HG03025 (cell line): Measurements from ENCODE around the gene FNDC7.
"Not testable (repeated sequence)": the region's sequence is repeated elsewhere in the genome, so short reads cannot be mapped to it uniquely, and the experiment has no call there.

Experiments used
- ATAC-seq: cut with Tn5 transposase; IDR thresholded peaks from one replicate; pipeline ENCODE4 v1.9.1; 2021; ENCODE audit warnings: mild to moderate bottlenecking, moderate library complexity; ENCODE audit not compliant: unreplicated experiment, low FRiP score

The FNDC7 gene

GRCh38 chr1:108734171-108734865 lies 21.6 kb downstream of the FNDC7 start:
- no peak for ATAC-seq

GRCh38 chr1:108742253-108742652 lies 29.5 kb downstream of the FNDC7 start:
- no peak for ATAC-seq

- no peak for ATAC-seq
Observed at GRCh38 chr1:108745980-108746381, 33.3 kb downstream of the FNDC7 start.

- ATAC-seq, result peak; percentile 87
Observed at GRCh38 chr1:108746382-108747170, 33.9 kb downstream of the FNDC7 start, which contains the start of gene STXBP3. STXBP3 (plus strand) TSS chr1:108746674; CDS start chr1:108746738, 64 bp downstream.

GRCh38 chr1:108747171-108747850 lies 34.6 kb downstream of the FNDC7 start:
- ATAC-seq, result peak; percentile 25

GRCh38 chr1:108747898-108748297 lies 35.2 kb downstream of the FNDC7 start:
- no peak for ATAC-seq

- ATAC-seq, result no peak
Observed at GRCh38 chr1:108749081-108749480, 36.4 kb downstream of the FNDC7 start.

- ATAC-seq, result no peak
Observed at GRCh38 chr1:108750476-108751181, 37.9 kb downstream of the FNDC7 start.

GRCh38 chr1:108753363-108753762 lies 40.7 kb downstream of the FNDC7 start:
- ATAC-seq, result no peak

- ATAC-seq, result no peak
Observed at GRCh38 chr1:108758796-108759195, 46.1 kb downstream of the FNDC7 start.

- no peak for ATAC-seq
Observed at GRCh38 chr1:108767115-108767514, 54.4 kb downstream of the FNDC7 start.

- ATAC-seq, result no peak
Observed at GRCh38 chr1:108767708-108768107, 55.0 kb downstream of the FNDC7 start.

- ATAC-seq, result no peak
Observed at GRCh38 chr1:108777839-108778238, 65.1 kb downstream of the FNDC7 start.

GRCh38 chr1:108779455-108779854 lies 66.7 kb downstream of the FNDC7 start:
- no peak for ATAC-seq

GRCh38 chr1:108780937-108781574 lies 68.3 kb downstream of the FNDC7 start:
- no peak for ATAC-seq

GRCh38 chr1:108781575-108781944 lies 68.9 kb downstream of the FNDC7 start:
- ATAC-seq, result not testable (repeated sequence)

GRCh38 chr1:108785264-108785663 lies 72.6 kb downstream of the FNDC7 start:
- no peak for ATAC-seq

GRCh38 chr1:108785880-108786279 lies 73.2 kb downstream of the FNDC7 start:
- no peak for ATAC-seq

- no peak for ATAC-seq
Observed at GRCh38 chr1:108791790-108792189, 79.1 kb downstream of the FNDC7 start.
